Large intestine (tissue), 3 donors: Measurements from ENCODE around the gene HIGD1C. TPM values are rescaled to one million over a fixed set of nuclear protein-coding genes. Genes with fewer than 3 reads are reported as not detected.

Source experiments
- DNase-seq, 2 donors: peaks; one replicate each; pipeline versions ENCODE4 v3.0.0 to v3.0.0-alpha.2; 2013
- H3K27ac ChIP-seq: one replicate; pipeline ENCODE4 v1.5.1; 2013; ENCODE audit warnings: low read length
- H3K27me3 ChIP-seq: 2 replicates; pipeline ENCODE4 v1.6.1; 2013; ENCODE audit warnings: low read length; ENCODE audit not compliant: control insufficient read depth, insufficient read depth
- H3K36me3 ChIP-seq: 2 replicates; pipeline ENCODE4 v1.6.1; 2013; ENCODE audit warnings: low read length; ENCODE audit not compliant: control insufficient read depth, insufficient read depth
- H3K4me1 ChIP-seq: one replicate; pipeline ENCODE4 v1.6.1; 2013; ENCODE audit warnings: low read length; ENCODE audit not compliant: control insufficient read depth, insufficient read depth
- H3K4me3 ChIP-seq: one replicate; pipeline ENCODE4 v1.5.1; 2013; ENCODE audit warnings: low read length
- H3K9me3 ChIP-seq: one replicate; pipeline ENCODE4 v1.6.1; 2013; ENCODE audit warnings: mild to moderate bottlenecking, low read depth, low read length, moderate library complexity; ENCODE audit not compliant: control insufficient read depth
- WGBS: methylation state at CpG from one replicate; pipeline ENCODE4 v1.1.5; 2013; ENCODE audit warnings: low lambda C conversion rate; ENCODE audit not compliant: insufficient coverage; 5-methylcytosine and 5-hydroxymethylcytosine counted together
- polyA plus RNA-seq: library from polyadenylated mRNA; unstranded; fragments of 120-200 nt; gene quantifications from one replicate; pipeline ENCODE4 v1.2.1, GENCODE V29; 2013

The HIGD1C gene
- polyA plus RNA-seq, 1 donor: not detected

- Histone ChIP-seq H3K36me3 (peaks cover 70% of the 10 kb centered on the region), H3K4me1 (no peaks in the 10 kb centered on the region), H3K27me3 (no peaks in the 10 kb centered on the region), H3K27ac (no peak overlapping the region), H3K4me3 (no peak overlapping the region), H3K9me3 (no peaks in the 10 kb centered on the region)
- WGBS: 90% methylated on average over 2 of the region's 4 CpGs
- DNase-seq: no peak
Observed at GRCh38 chr12:50999093-50999492, 46.7 kb downstream of the HIGD1C start.

- Histone ChIP-seq H3K27me3 (no peaks in the 10 kb centered on the region), H3K36me3 (peaks cover 74% of the 10 kb centered on the region), H3K27ac (no peak overlapping the region), H3K4me1 (no peaks in the 10 kb centered on the region), H3K9me3 (no peaks in the 10 kb centered on the region), H3K4me3 (no peak overlapping the region)
- no peak for DNase-seq
- no CpG with 5 or more reads among the region's 7 CpGs for WGBS
Observed at GRCh38 chr12:51000245-51000644, 47.9 kb downstream of the HIGD1C start.

- no peak for DNase-seq
- peaks cover 9% of the 10 kb centered on the region for H3K4me1 ChIP-seq
- H3K4me3 ChIP-seq: no peak overlapping the region
- H3K9me3 ChIP-seq: no peaks in the 10 kb centered on the region
- peaks cover 72% of the 10 kb centered on the region for H3K36me3 ChIP-seq
- WGBS: 83% methylated on average over 1 of the region's 1 CpG
- no peak overlapping the region for H3K27ac ChIP-seq
- no peaks in the 10 kb centered on the region for H3K27me3 ChIP-seq
Observed at GRCh38 chr12:51001799-51002198, 49.5 kb downstream of the HIGD1C start.

- Histone ChIP-seq H3K27ac (no peak overlapping the region), H3K4me1 (peaks cover 20% of the 10 kb centered on the region), H3K4me3 (no peak overlapping the region), H3K27me3 (no peaks in the 10 kb centered on the region), H3K9me3 (no peaks in the 10 kb centered on the region), H3K36me3 (peaks cover 65% of the 10 kb centered on the region)
- WGBS: no CpG with 5 or more reads among the region's 6 CpGs
- no peak for DNase-seq
Observed at GRCh38 chr12:51004504-51004903, 52.2 kb downstream of the HIGD1C start.

- Histone ChIP-seq H3K36me3 (peaks cover 62% of the 10 kb centered on the region), H3K4me3 (no peak overlapping the region), H3K4me1 (peaks cover 24% of the 10 kb centered on the region), H3K27me3 (no peaks in the 10 kb centered on the region), H3K9me3 (no peaks in the 10 kb centered on the region), H3K27ac (no peak overlapping the region)
- no peak for DNase-seq
- WGBS: 100% methylated on average over 1 of the region's 3 CpGs
Observed at GRCh38 chr12:51005030-51005429, 52.7 kb downstream of the HIGD1C start.

GRCh38 chr12:51005671-51006070 is 53.3 kb downstream of the HIGD1C start:
- H3K27ac ChIP-seq: no peak overlapping the region
- no CpG with 5 or more reads among the region's 3 CpGs for WGBS
- no peaks in the 10 kb centered on the region for H3K9me3 ChIP-seq
- DNase-seq: no peak
- H3K4me1 ChIP-seq: peaks cover 24% of the 10 kb centered on the region
- H3K36me3 ChIP-seq: peaks cover 56% of the 10 kb centered on the region
- no peak overlapping the region for H3K4me3 ChIP-seq
- H3K27me3 ChIP-seq: no peaks in the 10 kb centered on the region

- DNase-seq: no peak
- Histone ChIP-seq H3K9me3 (no peaks in the 10 kb centered on the region), H3K4me3 (peak overlapping the region; percentile 6), H3K36me3 (peaks cover 44% of the 10 kb centered on the region), H3K27me3 (no peaks in the 10 kb centered on the region), H3K4me1 (peaks cover 24% of the 10 kb centered on the region), H3K27ac (peak overlapping the region; percentile 74)
- no CpG with 5 or more reads among the region's 1 CpG for WGBS
Observed at GRCh38 chr12:51008329-51009055, 56.1 kb downstream of the HIGD1C start.

- WGBS: no CpG with 5 or more reads among the region's 8 CpGs
- peak; percentile 85 to 90 for DNase-seq
- peaks cover 24% of the 10 kb centered on the region for H3K4me1 ChIP-seq
- peaks cover 41% of the 10 kb centered on the region for H3K36me3 ChIP-seq
- H3K9me3 ChIP-seq: no peaks in the 10 kb centered on the region
- peak overlapping the region; percentile 6 for H3K4me3 ChIP-seq
- H3K27ac ChIP-seq: peak overlapping the region; percentile 74
- H3K27me3 ChIP-seq: no peaks in the 10 kb centered on the region
Observed at GRCh38 chr12:51009056-51009440, 56.7 kb downstream of the HIGD1C start.

- H3K36me3 ChIP-seq: peaks cover 16% of the 10 kb centered on the region
- WGBS: no CpG with 5 or more reads among the region's 4 CpGs
- no peaks in the 10 kb centered on the region for H3K9me3 ChIP-seq
- peaks cover 15% of the 10 kb centered on the region for H3K4me1 ChIP-seq
- DNase-seq: no peak
- H3K27ac ChIP-seq: no peak overlapping the region
- no peak overlapping the region for H3K4me3 ChIP-seq
- H3K27me3 ChIP-seq: no peaks in the 10 kb centered on the region
Observed at GRCh38 chr12:51011955-51012354, 59.6 kb downstream of the HIGD1C start.

- Histone ChIP-seq H3K4me3 (no peak overlapping the region), H3K27ac (no peak overlapping the region), H3K36me3 (peaks cover 10% of the 10 kb centered on the region), H3K27me3 (no peaks in the 10 kb centered on the region), H3K4me1 (peaks cover 15% of the 10 kb centered on the region), H3K9me3 (no peaks in the 10 kb centered on the region)
- 100% methylated on average over 3 of the region's 5 CpGs for WGBS
- no peak for DNase-seq
Observed at GRCh38 chr12:51012570-51013236, 60.4 kb downstream of the HIGD1C start.
